PC-9 (cell line): ENCODE measurements around the gene CKMT2. TPM values are rescaled to one million over a fixed set of nuclear protein-coding genes. Genes with fewer than 3 reads are reported as not detected.

Experiments
- BruUV-seq: library from RNA; stranded (reverse); fragments of 400-500 nt; replicated peaks from 2 replicates; lab custom pipeline; 2021; lab: Mats Ljungman, UMichigan
- CTCF ChIA-PET: fragments of 300-600 bp; sonication (Branson Sonifier 250); formaldehyde crosslinking; loops from one replicate; lab custom pipeline; 2022; ENCODE audit warnings: antibody characterized with exemption; lab: Charles Lee
- POLR2A ChIA-PET: fragments of 300-600 bp; sonication (Branson Sonifier 250); formaldehyde crosslinking; loops from one replicate; lab custom pipeline; 2022; ENCODE audit warnings: antibody characterized with exemption; ENCODE audit not compliant: unreplicated experiment; lab: Charles Lee
- DNase-seq, 2 experiments: peaks; one replicate each; pipeline versions ENCODE4 v3.0.0 to v3.0.0-alpha.2; 2015 to 2022; ENCODE audit warnings: mixed read lengths in 1 of 2
- H2AFZ ChIP-seq: fragments of 200-600 bp; sonication (generic); 2 replicates; pipeline ENCODE4 v1.8.1; 2017; ENCODE audit warnings: antibody characterized with exemption
- H3F3A ChIP-seq: fragments of 200-600 bp; sonication (generic); 2 replicates; pipeline ENCODE4 v1.8.1; 2017; ENCODE audit warnings: antibody characterized with exemption, mild to moderate bottlenecking, low read depth; ENCODE audit not compliant: insufficient read depth
- H3K27ac ChIP-seq: fragments of 200-600 bp; sonication (generic); 2 replicates; pipeline ENCODE4 v1.6.1; 2016; ENCODE audit warnings: mixed run types
- H3K27me3 ChIP-seq: fragments of 200-600 bp; sonication (generic); 2 replicates; pipeline ENCODE4 v1.6.1; 2016; ENCODE audit warnings: low read depth, mixed run types; ENCODE audit not compliant: insufficient read depth
- H3K36me3 ChIP-seq: fragments of 200-600 bp; sonication (generic); 2 replicates; pipeline ENCODE4 v1.6.1; 2016; ENCODE audit warnings: low read depth, mixed run types
- H3K4me1 ChIP-seq: fragments of 200-600 bp; sonication (generic); replicated peaks from 2 replicates; pipeline ENCODE4 v1.6.1; 2016; ENCODE audit warnings: mixed run types; ENCODE audit not compliant: insufficient read depth
- H3K4me2 ChIP-seq: fragments of 200-600 bp; sonication (generic); 2 replicates; pipeline ENCODE4 v1.6.1; 2017; ENCODE audit warnings: mixed run types
- H3K4me3 ChIP-seq: fragments of 200-600 bp; sonication (generic); 2 replicates; pipeline ENCODE4 v1.6.1; 2016; ENCODE audit warnings: mixed run types
- H3K79me2 ChIP-seq: fragments of 200-600 bp; sonication (generic); 2 replicates; pipeline ENCODE4 v1.6.1; 2017; ENCODE audit warnings: low read depth, mixed run types
- H3K9me2 ChIP-seq: fragments of 200-600 bp; sonication (generic); 2 replicates; pipeline ENCODE4 v1.8.1; 2017; ENCODE audit warnings: mild to moderate bottlenecking; ENCODE audit not compliant: insufficient read depth
- H3K9me3 ChIP-seq: fragments of 200-600 bp; sonication (generic); 2 replicates; pipeline ENCODE4 v1.8.1; 2016; ENCODE audit warnings: low read depth; ENCODE audit not compliant: insufficient read depth
- H4K20me1 ChIP-seq: fragments of 200-600 bp; sonication (generic); 2 replicates; pipeline ENCODE4 v1.8.1; 2017; ENCODE audit not compliant: insufficient read depth
- EZH2 ChIP-seq: fragments of 200-600 bp; sonication (generic); IDR thresholded peaks from 2 replicates; pipeline ENCODE4 v1.8.0; 2017; ENCODE audit warnings: antibody characterized with exemption, low read depth
- intact Hi-C: fragments of 100-400 bp; cut with micrococcal nuclease; formaldehyde crosslinking; loops from one replicate; pipeline ENCODE4 v1.10.0; 2022; ENCODE audit not compliant: unreplicated experiment
- total RNA-seq: library from RNA; stranded (reverse); gene quantifications from 2 replicates; pipeline ENCODE4 v1.2.3, GENCODE V29; 2021
- TF ChIP-seq, protein P1 (sequence below): fragments of 200-600 bp; sonication (generic); conservative IDR thresholded peaks from 2 replicates; pipeline ENCODE4 v1.6.1; 2017; ENCODE audit warnings: mixed run types, antibody characterized with exemption, mild to moderate bottlenecking, moderate library complexity

The CKMT2 gene
- total RNA-seq, 1 experiment from 2014 or later: not detected

DNA sequence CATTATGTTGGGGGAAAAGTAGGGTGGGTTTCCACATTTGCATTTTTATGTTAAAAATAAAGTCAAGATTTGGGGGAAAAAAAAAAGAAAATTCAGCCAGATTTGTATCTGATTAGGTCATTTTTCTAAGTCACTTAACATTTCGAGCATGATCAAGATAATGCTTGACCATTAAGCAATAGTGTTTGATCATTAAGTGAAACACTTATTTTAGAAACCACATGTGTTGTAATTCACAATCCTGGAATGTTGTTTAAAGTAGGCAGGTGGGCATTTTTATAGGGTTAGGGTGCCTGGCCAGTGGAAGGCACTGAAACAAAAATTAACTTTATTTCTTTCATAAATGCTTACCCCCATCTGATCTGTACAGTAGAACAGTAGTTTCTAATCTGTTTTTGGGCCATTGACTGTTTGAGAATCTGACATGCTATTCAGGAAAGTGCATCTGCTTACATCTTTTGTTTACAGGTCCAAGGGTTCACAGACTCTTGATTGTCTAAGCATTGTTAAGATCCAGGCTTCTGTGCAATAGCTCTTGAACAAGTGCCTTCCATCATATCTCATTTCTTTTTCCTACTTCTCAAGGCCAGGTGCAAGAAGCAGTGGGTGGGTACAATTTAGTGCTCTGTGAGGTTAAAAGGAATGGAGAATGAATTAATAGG is 77.4 kb downstream of the CKMT2 start:
- BruUV-seq: no TSS peak
- no peaks in the 10 kb centered on the region; the same call in 1 of the 2 replicates for H3K36me3 ChIP-seq
- no peaks in the 10 kb centered on the region for H3K9me2 ChIP-seq
- H3K9me3 ChIP-seq: no peaks in the 10 kb centered on the region
- intact Hi-C loops: no loop called here
- no peaks in the 10 kb centered on the region for H3K79me2 ChIP-seq
- H3K4me2 ChIP-seq: no peak overlapping the region
- H3K27ac ChIP-seq: no peak overlapping the region
- DNase-seq: no peak
- no peak overlapping the region for H3K4me3 ChIP-seq
- CTCF ChIA-PET: interaction anchor here (0.6 kb wide), 1 partner anchor 540 kb away, joined by 3 read pairs; no protein-coding TSS in a partner anchor
- H3K27me3 ChIP-seq: no peaks in the 10 kb centered on the region
- TF ChIP-seq, protein P1, sequence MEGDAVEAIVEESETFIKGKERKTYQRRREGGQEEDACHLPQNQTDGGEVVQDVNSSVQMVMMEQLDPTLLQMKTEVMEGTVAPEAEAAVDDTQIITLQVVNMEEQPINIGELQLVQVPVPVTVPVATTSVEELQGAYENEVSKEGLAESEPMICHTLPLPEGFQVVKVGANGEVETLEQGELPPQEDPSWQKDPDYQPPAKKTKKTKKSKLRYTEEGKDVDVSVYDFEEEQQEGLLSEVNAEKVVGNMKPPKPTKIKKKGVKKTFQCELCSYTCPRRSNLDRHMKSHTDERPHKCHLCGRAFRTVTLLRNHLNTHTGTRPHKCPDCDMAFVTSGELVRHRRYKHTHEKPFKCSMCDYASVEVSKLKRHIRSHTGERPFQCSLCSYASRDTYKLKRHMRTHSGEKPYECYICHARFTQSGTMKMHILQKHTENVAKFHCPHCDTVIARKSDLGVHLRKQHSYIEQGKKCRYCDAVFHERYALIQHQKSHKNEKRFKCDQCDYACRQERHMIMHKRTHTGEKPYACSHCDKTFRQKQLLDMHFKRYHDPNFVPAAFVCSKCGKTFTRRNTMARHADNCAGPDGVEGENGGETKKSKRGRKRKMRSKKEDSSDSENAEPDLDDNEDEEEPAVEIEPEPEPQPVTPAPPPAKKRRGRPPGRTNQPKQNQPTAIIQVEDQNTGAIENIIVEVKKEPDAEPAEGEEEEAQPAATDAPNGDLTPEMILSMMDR: no peak
- no peak for TF ChIP-seq EZH2
- H3K4me1 ChIP-seq: no peaks in the 10 kb centered on the region
- no peaks in the 10 kb centered on the region for H3F3A ChIP-seq
- POLR2A ChIA-PET: no interaction called here
- H2AFZ ChIP-seq: no peak overlapping the region
- H4K20me1 ChIP-seq: no peaks in the 10 kb centered on the region; the same call in 1 of the 2 replicates

DNA sequence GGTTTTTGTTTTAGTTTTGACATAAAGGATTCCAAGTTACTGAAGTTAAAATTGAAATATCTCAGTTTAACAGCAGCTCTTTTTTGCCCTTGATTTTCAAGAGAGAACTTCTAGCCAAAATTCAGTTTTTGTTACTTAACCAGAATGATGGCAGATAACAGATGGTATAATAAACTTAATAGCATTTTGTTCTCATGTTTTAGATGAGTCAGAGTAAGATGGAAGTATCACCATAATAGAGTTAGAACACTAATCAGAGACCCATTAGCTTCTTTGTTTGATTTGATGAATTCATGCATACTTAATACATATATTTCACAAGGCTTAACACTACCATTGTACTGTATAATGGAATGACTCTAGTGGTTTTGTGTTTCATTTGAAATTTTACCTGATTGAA is 80.2 kb downstream of the CKMT2 start:
- no peaks in the 10 kb centered on the region for H3K9me3 ChIP-seq
- BruUV-seq: no TSS peak
- H3F3A ChIP-seq: no peaks in the 10 kb centered on the region
- H3K9me2 ChIP-seq: no peaks in the 10 kb centered on the region
- no peaks in the 10 kb centered on the region; the same call in 1 of the 2 replicates for H4K20me1 ChIP-seq
- H3K79me2 ChIP-seq: no peaks in the 10 kb centered on the region
- CTCF ChIA-PET: no interaction called here
- POLR2A ChIA-PET: no interaction called here
- TF ChIP-seq, protein P1: no peak
- no peak for TF ChIP-seq EZH2
- no peaks in the 10 kb centered on the region; the same call in 1 of the 2 replicates for H3K36me3 ChIP-seq
- intact Hi-C loops: no loop called here
- H3K27ac ChIP-seq: no peak overlapping the region
- no peak overlapping the region for H3K4me2 ChIP-seq
- no peaks in the 10 kb centered on the region for H3K27me3 ChIP-seq
- no peak for DNase-seq
- H3K4me1 ChIP-seq: no peaks in the 10 kb centered on the region
- H3K4me3 ChIP-seq: no peak overlapping the region
- no peak overlapping the region for H2AFZ ChIP-seq

DNA sequence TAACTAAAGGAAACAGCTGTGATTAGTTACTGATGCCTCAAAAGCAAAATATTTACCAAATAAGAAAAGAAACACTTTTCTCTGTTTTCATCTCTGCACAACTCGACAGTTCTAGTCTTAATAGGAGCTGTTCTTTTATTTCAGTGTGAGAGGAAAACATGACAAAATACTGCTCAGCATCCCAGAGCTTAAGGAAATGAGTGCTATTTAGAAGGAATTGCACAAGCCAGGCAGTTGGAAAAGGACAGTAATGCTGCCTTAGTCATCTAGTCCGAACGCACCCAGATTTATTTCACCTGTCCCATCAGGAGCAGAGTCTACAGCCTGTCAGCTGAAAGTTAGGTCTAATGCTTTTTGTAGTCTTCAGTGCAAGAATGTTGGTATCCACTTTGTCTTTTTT is 80.6 kb downstream of the CKMT2 start:
- POLR2A ChIA-PET: no interaction called here
- CTCF ChIA-PET: no interaction called here
- H3K36me3 ChIP-seq: no peaks in the 10 kb centered on the region; the same call in 1 of the 2 replicates
- H3K4me2 ChIP-seq: no peak overlapping the region
- no peaks in the 10 kb centered on the region for H3K27me3 ChIP-seq
- H3F3A ChIP-seq: no peaks in the 10 kb centered on the region
- no peak for DNase-seq
- no peaks in the 10 kb centered on the region for H3K4me1 ChIP-seq
- H2AFZ ChIP-seq: no peak overlapping the region
- intact Hi-C loops: no loop called here
- H3K4me3 ChIP-seq: no peak overlapping the region
- no peaks in the 10 kb centered on the region; the same call in 1 of the 2 replicates for H4K20me1 ChIP-seq
- TF ChIP-seq EZH2: no peak
- TF ChIP-seq, protein P1: no peak
- H3K9me3 ChIP-seq: no peaks in the 10 kb centered on the region
- no TSS peak for BruUV-seq
- H3K79me2 ChIP-seq: no peaks in the 10 kb centered on the region
- no peaks in the 10 kb centered on the region for H3K9me2 ChIP-seq
- H3K27ac ChIP-seq: no peak overlapping the region
